OCI-LY1 (cell line): ENCODE data around the gene FAT1.

ENCODE experiments used
- CTCF ChIP-seq: fragments of 200-600 bp; sonication (generic), shearing (Covaris generic); IDR thresholded peaks from 2 replicates; pipeline ENCODE4 v1.5.1; 2017; ENCODE audit warnings: mild to moderate bottlenecking, antibody characterized with exemption, low read length, moderate library complexity, mixed read lengths
- EZH2 ChIP-seq: fragments of 200-600 bp; sonication (generic), shearing (Covaris generic); IDR thresholded peaks from 2 replicates; pipeline ENCODE4 v1.8.0; 2017; ENCODE audit warnings: borderline replicate concordance, mixed run types, mild to moderate bottlenecking, antibody characterized with exemption, low read length, moderate library complexity, mixed read lengths

GRCh38 chr4:186698028-186698427 lies 25.6 kb downstream of the FAT1 start:
- TF ChIP-seq CTCF, result no peak
- TF ChIP-seq EZH2, result no peak
